Esophagus squamous epithelium (tissue), 4 donors: ENCODE data around the gene B4GALT5.

Experiments used
- CTCF ChIP-seq, 6 experiments: fragments of 450-650 bp in 4 of 6; fragments of 200-600 bp in 2 of 6; sonication (generic) in 2 of 6; IDR thresholded peaks; one replicate each; pipeline ENCODE4 v1.5.1; 2016 to 2019; ENCODE audit warnings: antibody characterized with exemption in 6 of 6, mild to moderate bottlenecking in 4 of 6, moderate library complexity in 4 of 6
- POLR2A ChIP-seq, 4 donors: fragments of 450-650 bp; IDR thresholded peaks; one replicate each; pipeline ENCODE4 v1.6.1; 2017; ENCODE audit warnings: antibody characterized with exemption in 4 of 4, mild to moderate bottlenecking in 4 of 4, moderate library complexity in 3 of 4

- TF ChIP-seq CTCF (IDR thresholded peaks at IDR 0.05) (no peak), POLR2A (IDR thresholded peaks at IDR 0.05) (no peak)
Observed at GRCh38 chr20:49747707-49748524, 34.2 kb upstream of the B4GALT5 start.
